ENCODE measurements around the gene CCDC92B.

Gene CCDC92B

GRCh38 chr17:2778489-2778888 is 29.0 kb upstream of the CCDC92B start:
- no peak for DNase-seq (ENCODE audit: low read depth)

- DNase-seq (ENCODE audit: low read depth): no peak
Measured at GRCh38 chr17:2777242-2777867, 27.9 kb upstream of the CCDC92B start.

GRCh38 chr17:2776589-2777241 is 27.3 kb upstream of the CCDC92B start:
- DNase-seq (ENCODE audit: low read depth): no peak

DNA sequence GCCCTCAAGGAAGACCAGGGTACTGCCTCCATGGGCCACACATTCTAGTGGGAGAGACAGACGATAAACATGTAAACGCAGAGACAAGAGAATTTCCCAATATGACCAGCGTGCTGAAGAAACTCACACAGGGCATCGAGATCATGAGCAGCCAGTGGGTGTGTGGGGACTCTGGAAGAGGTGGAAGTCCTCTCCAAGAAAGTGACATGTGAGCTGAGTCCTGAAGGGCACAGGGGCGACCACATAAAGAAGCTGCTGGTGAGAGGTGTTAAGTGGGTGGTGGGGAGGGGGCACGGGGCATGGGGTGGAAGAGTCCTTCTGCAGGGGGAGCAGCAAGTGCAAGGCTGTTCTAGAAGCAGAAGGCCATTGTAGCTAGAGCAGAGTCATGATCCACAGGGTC is 25.8 kb upstream of the CCDC92B start:
- DNase-seq (ENCODE audit: low read depth): no peak

GRCh38 chr17:2770129-2770528 is 20.7 kb upstream of the CCDC92B start:
- DNase-seq (ENCODE audit: low read depth): no peak

- no peak for DNase-seq (ENCODE audit: low read depth)
Measured at GRCh38 chr17:2758870-2759269, 9.4 kb upstream of the CCDC92B start.

DNA sequence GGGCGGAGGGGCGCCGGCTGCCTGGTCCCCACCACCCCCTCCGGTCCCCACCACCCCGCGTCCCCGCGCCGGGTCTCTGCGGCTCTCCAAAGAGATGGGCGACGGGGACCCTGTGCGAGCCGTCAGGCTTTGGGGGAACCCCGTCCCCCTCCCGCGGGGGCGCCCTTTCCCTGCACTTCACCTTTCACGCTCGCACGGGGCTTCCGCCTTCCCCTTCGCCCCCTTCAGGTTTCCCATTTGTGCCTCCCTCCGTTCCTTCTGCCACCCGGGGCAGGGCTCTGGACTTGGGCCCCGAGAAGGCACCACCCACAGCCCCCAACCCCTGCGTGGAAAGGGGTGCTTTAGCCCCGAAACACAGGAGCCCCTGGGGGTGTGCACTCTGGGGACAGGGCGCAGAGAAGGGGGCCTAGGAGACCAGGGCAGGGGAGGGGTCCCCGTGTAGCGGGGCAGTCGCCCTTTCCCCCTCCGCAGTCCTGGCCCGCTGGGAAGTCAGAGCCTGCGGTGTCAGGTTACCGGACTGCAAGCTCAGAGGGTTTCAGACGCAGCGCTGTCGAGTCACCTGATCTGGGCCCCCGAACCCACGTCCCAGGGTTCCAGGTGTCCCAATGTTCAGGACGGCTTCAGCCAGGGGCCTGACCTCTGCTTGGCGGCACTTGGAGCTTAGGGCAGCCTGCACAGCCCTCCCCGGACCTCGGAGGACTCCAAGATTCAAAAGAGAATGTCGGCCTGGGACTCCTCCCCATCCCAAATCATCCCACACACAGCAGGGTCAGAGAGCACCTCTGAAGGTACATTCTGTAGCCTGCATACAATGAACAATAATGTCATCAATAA is 6.7 kb upstream of the CCDC92B start:
- DNase-seq (ENCODE audit: low read depth): no peak

DNA sequence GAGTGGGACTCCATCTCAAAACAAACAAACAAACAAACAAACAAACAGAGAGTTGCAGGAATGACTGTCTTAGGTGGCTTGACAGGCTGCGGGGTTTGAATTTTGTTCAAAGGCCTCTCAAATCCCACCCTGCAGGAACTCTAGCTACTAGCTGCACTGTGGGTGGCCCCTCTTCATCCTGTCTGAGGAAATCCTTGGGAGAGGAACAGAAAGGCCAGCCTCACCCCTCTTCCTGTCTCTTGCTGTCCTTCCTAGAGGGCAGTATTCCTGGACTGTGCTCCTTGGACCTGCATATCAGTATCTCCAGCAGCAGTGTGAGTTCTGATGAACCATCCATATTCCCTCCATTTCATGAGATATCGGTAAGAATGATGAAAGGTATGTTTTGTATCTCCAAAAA is 2.0 kb upstream of the CCDC92B start:
- no peak for DNase-seq (ENCODE audit: low read depth)

GRCh38 chr17:2750721-2751120 is 1.3 kb upstream of the CCDC92B start:
- no peak for DNase-seq (ENCODE audit: low read depth)

GRCh38 chr17:2749784-2750181 is 331 bp upstream of the CCDC92B start:
- no peak for DNase-seq (ENCODE audit: low read depth)

- no peak for DNase-seq (ENCODE audit: low read depth)
Measured at GRCh38 chr17:2745317-2746037, 4.0 kb downstream of the CCDC92B start.

- no peak for DNase-seq (ENCODE audit: low read depth)
Measured at GRCh38 chr17:2737693-2738092, 11.8 kb downstream of the CCDC92B start.

- DNase-seq (ENCODE audit: low read depth): no peak
Measured at GRCh38 chr17:2736956-2737355, 12.5 kb downstream of the CCDC92B start.

DNA sequence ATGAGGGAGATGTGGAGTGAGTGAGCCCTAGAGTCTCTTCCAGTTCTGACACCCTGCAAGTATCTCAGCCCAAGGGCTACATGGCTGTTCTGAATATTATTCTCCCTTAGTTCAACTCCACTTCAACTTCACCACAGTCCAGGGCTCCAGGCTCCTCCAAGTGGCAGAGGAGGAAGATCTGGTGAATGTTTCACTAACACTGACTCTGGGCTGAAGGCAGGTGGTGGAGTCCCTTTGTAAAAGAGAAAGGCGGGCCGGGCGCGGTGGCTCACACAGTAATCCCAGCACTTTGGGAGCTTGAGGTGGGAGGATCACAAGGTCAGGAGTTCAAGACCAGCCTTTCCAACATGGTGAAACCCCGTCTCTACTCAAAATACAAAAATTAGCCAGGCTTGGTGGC is 13.6 kb downstream of the CCDC92B start:
- no peak for DNase-seq (ENCODE audit: low read depth)

DNA sequence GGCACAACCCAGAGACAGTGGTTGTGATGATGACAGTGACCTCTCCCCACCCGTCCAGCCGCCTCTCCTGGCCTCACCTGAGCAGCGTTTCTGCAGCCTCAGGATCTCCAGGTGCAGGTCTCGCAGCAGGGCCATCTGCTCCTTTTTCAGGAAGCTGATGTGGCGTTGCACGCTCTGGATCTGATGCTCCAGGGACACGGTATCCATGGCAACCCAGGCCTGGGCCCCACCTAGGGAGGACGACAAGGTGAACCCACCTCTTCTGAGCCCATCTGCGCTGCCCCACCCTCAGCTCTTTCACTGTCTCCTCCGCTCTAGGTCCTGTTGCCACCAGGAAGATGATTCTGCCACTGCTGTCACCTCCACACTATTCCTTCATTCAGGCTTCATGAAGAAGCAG is 14.5 kb downstream of the CCDC92B start:
- no peak for DNase-seq (ENCODE audit: low read depth)

DNA sequence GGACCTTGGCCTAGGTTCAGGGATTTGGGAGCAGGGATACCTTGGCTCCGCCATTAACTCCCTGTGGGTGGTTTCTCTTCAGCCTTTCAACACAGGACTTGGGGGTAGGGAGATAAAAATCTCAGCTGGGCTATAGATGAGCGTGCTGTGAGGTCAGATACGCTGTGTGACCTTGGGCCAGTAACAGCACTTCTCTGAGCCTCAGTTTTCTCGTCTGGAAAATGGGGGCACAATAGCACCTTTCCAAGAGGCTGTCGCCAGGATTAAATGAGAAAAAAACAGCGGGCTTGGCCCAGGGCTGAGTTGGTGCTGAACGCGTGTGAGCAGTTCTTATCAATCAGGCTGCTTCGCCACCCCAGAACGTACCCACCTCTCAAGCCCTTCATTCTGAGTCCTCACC is 17.6 kb downstream of the CCDC92B start:
- no peak for DNase-seq (ENCODE audit: low read depth)

DNA sequence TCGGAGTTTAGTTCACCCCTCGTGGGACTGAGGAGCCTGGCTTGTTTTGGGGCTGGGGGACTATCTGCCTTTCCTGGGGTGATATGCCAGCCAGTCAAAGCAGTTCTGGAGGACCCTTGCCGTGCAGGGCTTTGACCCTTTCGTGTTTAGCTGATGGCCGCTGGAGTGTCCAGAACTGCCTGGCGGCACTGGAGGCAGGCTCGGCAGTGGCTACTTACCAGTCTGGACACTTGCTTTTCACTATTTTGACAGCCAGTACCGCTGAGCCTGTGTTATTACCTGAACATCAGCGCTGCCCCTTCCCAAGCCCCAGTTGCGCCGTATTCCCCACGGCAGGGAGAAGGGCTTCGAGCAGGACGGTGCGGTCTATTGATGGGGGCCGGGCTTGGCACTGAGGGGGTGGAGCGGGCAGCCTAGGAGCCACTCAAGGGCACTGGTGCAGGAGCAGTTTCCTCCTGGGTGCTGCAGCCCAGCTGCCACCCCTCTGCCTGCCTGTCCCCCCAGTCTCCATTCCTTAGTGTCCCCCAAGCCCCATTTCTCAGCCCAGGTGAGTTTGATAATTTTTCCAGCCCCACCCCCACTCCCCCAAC is 18.6 kb downstream of the CCDC92B start:
- DNase-seq (ENCODE audit: low read depth): no peak

GRCh38 chr17:2724784-2725164 is 24.7 kb downstream of the CCDC92B start:
- DNase-seq (ENCODE audit: low read depth): no peak

DNA sequence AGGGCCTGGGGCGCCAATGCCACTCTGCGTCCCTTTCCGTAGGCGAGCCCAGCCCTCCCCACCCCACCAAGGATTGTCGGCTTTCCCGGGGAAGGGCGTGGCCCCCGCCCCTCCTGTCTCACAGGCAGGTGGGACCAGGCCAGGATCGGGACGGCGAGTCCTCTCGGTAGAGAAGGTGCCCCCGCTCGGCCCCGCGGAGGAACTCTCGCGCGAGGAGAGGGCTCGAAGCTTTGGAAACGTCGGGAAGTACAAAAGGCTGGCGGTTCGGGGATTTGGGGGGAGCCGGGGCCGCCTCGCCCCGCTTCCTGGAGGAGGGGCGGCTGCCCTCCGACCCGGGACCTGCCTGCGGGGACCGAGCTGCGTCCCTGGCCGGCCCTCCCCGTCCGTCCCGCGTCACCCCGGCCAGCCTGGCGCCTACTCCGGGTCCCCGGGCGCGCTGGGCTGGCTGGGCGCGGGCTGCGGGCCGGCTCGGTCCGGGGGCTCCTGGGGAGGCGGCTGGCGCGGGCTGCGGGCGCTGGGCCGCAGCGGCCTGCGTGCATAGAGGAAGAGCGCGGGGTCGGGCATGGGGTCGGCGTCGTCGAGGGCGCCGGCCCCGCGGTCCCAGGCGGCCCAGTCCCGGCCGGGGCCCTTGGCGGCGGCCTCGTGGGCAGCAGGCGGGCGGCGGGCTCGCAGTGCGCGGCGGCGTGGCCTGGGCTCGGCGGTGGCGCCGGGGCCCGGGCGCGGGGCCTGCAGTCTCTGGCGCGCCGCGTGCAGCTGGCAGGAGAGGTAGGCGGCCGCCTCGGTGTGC is 25.3 kb downstream of the CCDC92B start:
- DNase-seq (ENCODE audit: low read depth): no peak

GRCh38 chr17:2723505-2723996 is 25.9 kb downstream of the CCDC92B start:
- DNase-seq (ENCODE audit: low read depth): no peak

GRCh38 chr17:2722611-2723010 is 26.8 kb downstream of the CCDC92B start:
- no peak for DNase-seq (ENCODE audit: low read depth)

Measured in GM04503 (cell line).